Neuronal stem cell (in vitro differentiated cells): ENCODE data around the gene LRMDA.

Experiments
- DNase-seq: peaks from one replicate; pipeline ENCODE4 v3.0.0-alpha.2; 2013; ENCODE audit warnings: low spot score
- H2AFZ ChIP-seq: one replicate; pipeline ENCODE4 v1.6.1; 2013; ENCODE audit warnings: mild to moderate bottlenecking, low read length, inconsistent platforms
- H2AK5ac ChIP-seq: 2 replicates; pipeline ENCODE4 v1.6.1; 2013; ENCODE audit warnings: low read depth, mild to moderate bottlenecking, inconsistent platforms, low read length, moderate library complexity, mixed read lengths
- H2BK120ac ChIP-seq: 2 replicates; pipeline ENCODE4 v1.6.1; 2013; ENCODE audit warnings: low read depth, mild to moderate bottlenecking, inconsistent platforms, low read length, moderate library complexity, mixed read lengths
- H2BK12ac ChIP-seq: one replicate; pipeline ENCODE4 v1.6.1; 2013; ENCODE audit warnings: low read length, inconsistent platforms
- H2BK15ac ChIP-seq: 2 replicates; pipeline ENCODE4 v1.6.1; 2013; ENCODE audit warnings: mild to moderate bottlenecking, low read length, inconsistent platforms, mixed read lengths
- H2BK5ac ChIP-seq: one replicate; pipeline ENCODE4 v1.6.1; 2013; ENCODE audit warnings: inconsistent platforms, mild to moderate bottlenecking, low read length, moderate library complexity
- H3K14ac ChIP-seq: one replicate; pipeline ENCODE4 v1.6.1; 2013; ENCODE audit warnings: low read length, inconsistent platforms
- H3K18ac ChIP-seq: 2 replicates; pipeline ENCODE4 v1.6.1; 2013; ENCODE audit warnings: low read length, inconsistent platforms
- H3K23ac ChIP-seq: 2 replicates; pipeline ENCODE4 v1.6.1; 2013; ENCODE audit warnings: low read depth, mild to moderate bottlenecking, mixed read lengths, low read length, inconsistent platforms; ENCODE audit not compliant: poor library complexity
- H3K27ac ChIP-seq: replicated peaks from 3 replicates; pipeline ENCODE4 v1.5.1; 2013; ENCODE audit warnings: low read length, inconsistent platforms
- H3K27me3 ChIP-seq, 3 experiments: 2 replicates each; pipeline ENCODE4 v1.6.1; 2013; ENCODE audit warnings: low read length in 3 of 3, mild to moderate bottlenecking in 2 of 3, inconsistent platforms in 1 of 3, low read depth in 1 of 3, mixed read lengths in 1 of 3, moderate library complexity in 1 of 3; ENCODE audit not compliant: control insufficient read depth in 3 of 3, insufficient read depth in 3 of 3
- H3K36me3 ChIP-seq, 2 donors: replicated peaks in 1 of 2; 2 replicates each; pipeline ENCODE4 v1.6.1; 2013; ENCODE audit warnings: low read length in 2 of 2; ENCODE audit not compliant: control insufficient read depth in 2 of 2, insufficient read depth in 2 of 2
- H3K4ac ChIP-seq: 2 replicates; pipeline ENCODE4 v1.6.1; 2013; ENCODE audit warnings: inconsistent platforms, mild to moderate bottlenecking, low read length, moderate library complexity
- H3K4me1 ChIP-seq, 2 donors: 1 replicate in 1 of 2; 2 replicates in 1 of 2; pipeline ENCODE4 v1.6.1; 2013; ENCODE audit warnings: low read length in 2 of 2, low read depth in 1 of 2; ENCODE audit not compliant: control insufficient read depth in 2 of 2, insufficient read depth in 1 of 2
- H3K4me2 ChIP-seq: one replicate; pipeline ENCODE4 v1.6.1; 2013; ENCODE audit warnings: mild to moderate bottlenecking, low read length, inconsistent platforms; ENCODE audit not compliant: insufficient read depth, poor library complexity, severe bottlenecking
- H3K4me3 ChIP-seq, 2 donors: 2 replicates each; pipeline ENCODE4 v1.5.1; 2013; ENCODE audit warnings: low read length in 2 of 2, mild to moderate bottlenecking in 2 of 2, inconsistent platforms in 1 of 2, moderate library complexity in 1 of 2
- H3K79me1 ChIP-seq: one replicate; pipeline ENCODE4 v1.6.1; 2013; ENCODE audit warnings: low read depth, mild to moderate bottlenecking, inconsistent platforms, low read length, moderate library complexity
- H3K9ac ChIP-seq: one replicate; pipeline ENCODE4 v1.6.1; 2013; ENCODE audit warnings: mild to moderate bottlenecking, low read depth, low read length, inconsistent platforms; ENCODE audit not compliant: poor library complexity
- H3K9me3 ChIP-seq, 2 donors: replicated peaks in 1 of 2; 2 replicates each; pipeline versions ENCODE3 to v1.6.1; 2013; ENCODE audit warnings: low read length in 2 of 2, mild to moderate bottlenecking in 2 of 2, inconsistent platforms in 1 of 2, low read depth in 1 of 2, mixed read lengths in 1 of 2, moderate library complexity in 1 of 2; ENCODE audit not compliant: control insufficient read depth in 2 of 2, insufficient read depth in 1 of 2
- H4K8ac ChIP-seq: one replicate; pipeline ENCODE4 v1.6.1; 2013; ENCODE audit warnings: low read depth, mild to moderate bottlenecking, inconsistent platforms, low read length, moderate library complexity
- H4K91ac ChIP-seq: one replicate; pipeline ENCODE4 v1.6.1; 2013; ENCODE audit warnings: low read length, low read depth, mild to moderate bottlenecking, inconsistent platforms; ENCODE audit not compliant: poor library complexity
- WGBS, 2 donors: extraction: QIAGEN DNeasy Blood & Tissue Kit; methylation state at CpG; one replicate each; pipeline ENCODE4 v1.1.7; 2013; ENCODE audit warnings: missing lambda C conversion rate in 2 of 2, mixed read lengths in 1 of 2; ENCODE audit not compliant: insufficient read length in 2 of 2, insufficient replicate concordance in 1 of 2; ENCODE audit errors: extremely low coverage in 2 of 2; 5-methylcytosine and 5-hydroxymethylcytosine counted together

The LRMDA gene

GRCh38 chr10:75709811-75710210 is 278.4 kb downstream of the LRMDA start:
- H4K91ac ChIP-seq = no peak overlapping the region
- no peak overlapping the region for H3K18ac ChIP-seq
- no peak overlapping the region for H2AFZ ChIP-seq
- no peaks in the 10 kb centered on the region for H3K9me3 ChIP-seq
- H2BK5ac ChIP-seq = no peak overlapping the region
- H3K9ac ChIP-seq = no peak overlapping the region
- H4K8ac ChIP-seq = no peak overlapping the region
- H2BK12ac ChIP-seq = no peak overlapping the region
- H3K79me1 ChIP-seq = no peaks in the 10 kb centered on the region
- no peak overlapping the region for H3K4me3 ChIP-seq
- no CpG with 5 or more reads among the region's 3 CpGs for WGBS, 2 donors
- H2AK5ac ChIP-seq = no peak overlapping the region
- no peak overlapping the region for H3K4me2 ChIP-seq
- no peaks in the 10 kb centered on the region for H3K36me3 ChIP-seq
- H3K23ac ChIP-seq = no peak overlapping the region
- no peak for DNase-seq
- no peak overlapping the region for H3K14ac ChIP-seq
- no peak overlapping the region for H3K27ac ChIP-seq
- H2BK120ac ChIP-seq = no peak overlapping the region
- no peak overlapping the region for H2BK15ac ChIP-seq
- H3K4me1 ChIP-seq = peaks cover 0 to 4% of the 10 kb centered on the region in 2 donors
- peaks cover 0 to 23% (median 0%) of the 10 kb centered on the region in 3 experiments for H3K27me3 ChIP-seq
- no peak overlapping the region for H3K4ac ChIP-seq

DNA sequence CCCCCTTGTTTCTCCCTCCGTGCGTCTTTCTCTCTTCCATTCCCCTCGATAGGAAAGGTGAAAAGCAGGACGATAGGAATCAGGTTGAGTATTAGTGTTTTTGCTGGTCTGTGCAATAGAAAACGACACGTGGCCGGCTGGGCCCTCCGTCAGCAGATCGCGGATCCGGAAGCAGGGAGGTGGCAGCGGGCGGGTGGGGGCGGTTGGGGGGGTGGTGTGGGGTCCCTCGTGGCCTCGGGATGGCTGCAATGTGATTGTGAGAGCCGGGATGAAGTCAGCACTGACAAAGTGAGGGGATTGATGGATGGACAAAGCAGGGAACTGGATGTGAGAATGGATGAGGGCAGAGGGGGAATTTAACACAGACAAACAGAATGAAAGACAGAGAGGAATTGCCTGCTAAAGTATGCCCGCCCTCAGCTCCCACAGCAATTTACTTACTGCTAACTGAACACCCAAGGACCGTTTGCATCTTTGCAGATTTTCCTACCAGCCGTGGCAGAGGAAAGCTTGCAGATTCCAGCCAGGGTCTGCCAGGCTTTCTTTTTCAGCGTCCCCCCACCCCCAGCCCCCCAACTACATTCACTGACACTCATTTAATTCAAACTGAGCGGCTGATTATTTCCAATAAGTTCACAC is 280.9 kb downstream of the LRMDA start:
- Histone ChIP-seq H3K27ac (peak overlapping the region; percentile 42), H3K4me3 (no peak overlapping the region), H3K36me3 (no peaks in the 10 kb centered on the region), H3K27me3 (peaks cover 0 to 18% (median 0%) of the 10 kb centered on the region in 3 experiments), H3K9ac (no peak overlapping the region), H3K79me1 (no peaks in the 10 kb centered on the region), H2AK5ac (no peak overlapping the region), H3K4ac (no peak overlapping the region), H3K18ac (no peak overlapping the region), H2BK12ac (no peak overlapping the region), H4K91ac (no peak overlapping the region), H3K14ac (no peak overlapping the region), H2BK5ac (no peak overlapping the region), H3K4me1 (peaks cover 0 to 4% of the 10 kb centered on the region in 2 donors), H3K4me2 (no peak overlapping the region), H4K8ac (no peak overlapping the region), H3K23ac (no peak overlapping the region), H2BK120ac (no peak overlapping the region), H3K9me3 (peaks cover 0 to 2% of the 10 kb centered on the region in 2 donors), H2BK15ac (no peak overlapping the region), H2AFZ (no peak overlapping the region)
- no CpG with 5 or more reads among the region's 22 CpGs for WGBS, 2 donors
- no peak for DNase-seq

DNA sequence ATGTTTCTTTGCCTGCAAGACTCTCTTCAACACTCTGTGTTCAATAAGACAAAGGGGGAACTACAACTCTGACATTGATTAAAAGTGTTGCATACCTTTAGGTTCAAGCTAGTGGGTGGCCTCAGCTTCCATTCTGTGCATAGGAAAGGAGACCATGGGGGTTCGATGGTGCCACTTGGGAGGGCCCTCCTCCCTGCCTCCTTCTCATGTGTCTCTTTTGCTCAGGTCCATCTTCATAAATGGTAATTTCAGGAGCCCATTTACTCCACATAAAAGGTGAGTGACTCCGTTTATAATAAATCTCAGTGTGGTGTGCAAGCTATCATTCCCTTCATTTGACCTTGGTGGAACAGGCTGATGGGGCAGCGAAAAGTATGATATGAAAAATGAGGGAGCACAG is 285.1 kb downstream of the LRMDA start:
- Histone ChIP-seq H2BK15ac (no peak overlapping the region), H3K4me3 (no peak overlapping the region), H3K9ac (no peak overlapping the region), H4K91ac (no peak overlapping the region), H2BK12ac (no peak overlapping the region), H3K36me3 (no peaks in the 10 kb centered on the region), H3K79me1 (no peaks in the 10 kb centered on the region), H3K27ac (no peak overlapping the region), H3K4ac (no peak overlapping the region), H3K4me2 (no peak overlapping the region), H3K4me1 (peaks cover 0 to 3% of the 10 kb centered on the region in 2 donors), H3K14ac (no peak overlapping the region), H2BK5ac (no peak overlapping the region), H3K9me3 (peaks cover 0 to 2% of the 10 kb centered on the region in 2 donors), H3K27me3 (peaks cover 0 to 2% (median 0%) of the 10 kb centered on the region in 3 experiments), H2AFZ (no peak overlapping the region), H4K8ac (no peak overlapping the region), H3K23ac (no peak overlapping the region), H3K18ac (no peak overlapping the region), H2BK120ac (no peak overlapping the region), H2AK5ac (no peak overlapping the region)
- WGBS, 2 donors = no CpG with 5 or more reads among the region's 3 CpGs
- no peak for DNase-seq

GRCh38 chr10:75717126-75717916 is 285.9 kb downstream of the LRMDA start:
- Histone ChIP-seq H3K9me3 (peaks cover 0 to 2% of the 10 kb centered on the region in 2 donors), H2BK5ac (no peak overlapping the region)

More at GRCh38 chr10:75717126-75717916, 285.9 kb downstream of the LRMDA start:
- Histone ChIP-seq H2BK15ac (no peak overlapping the region), H2AK5ac (no peak overlapping the region), H3K27ac (no peak overlapping the region), H4K91ac (no peak overlapping the region), H3K14ac (no peak overlapping the region), H2BK120ac (no peak overlapping the region), H3K79me1 (no peaks in the 10 kb centered on the region), H3K36me3 (no peaks in the 10 kb centered on the region), H3K4me3 (no peak overlapping the region), H3K4me2 (no peak overlapping the region), H3K27me3 (no peaks in the 10 kb centered on the region), H2AFZ (no peak overlapping the region), H2BK12ac (no peak overlapping the region), H3K4ac (no peak overlapping the region), H3K9ac (no peak overlapping the region), H3K4me1 (peaks cover 0 to 3% of the 10 kb centered on the region in 2 donors), H3K23ac (no peak overlapping the region), H3K18ac (peak overlapping the region; percentile 40), H4K8ac (no peak overlapping the region)
- WGBS, 2 donors = no CpG with 5 or more reads among the region's 10 CpGs
- DNase-seq = no peak
